ENCODE data around the gene DOC2A. TPM values are rescaled to one million over a fixed set of nuclear protein-coding genes. Genes with fewer than 3 reads are reported as not detected.

DOC2A gene
- total and polyA plus RNA-seq, 2 experiments from 2014 or later: 9.8 to 10.0 TPM

DNA sequence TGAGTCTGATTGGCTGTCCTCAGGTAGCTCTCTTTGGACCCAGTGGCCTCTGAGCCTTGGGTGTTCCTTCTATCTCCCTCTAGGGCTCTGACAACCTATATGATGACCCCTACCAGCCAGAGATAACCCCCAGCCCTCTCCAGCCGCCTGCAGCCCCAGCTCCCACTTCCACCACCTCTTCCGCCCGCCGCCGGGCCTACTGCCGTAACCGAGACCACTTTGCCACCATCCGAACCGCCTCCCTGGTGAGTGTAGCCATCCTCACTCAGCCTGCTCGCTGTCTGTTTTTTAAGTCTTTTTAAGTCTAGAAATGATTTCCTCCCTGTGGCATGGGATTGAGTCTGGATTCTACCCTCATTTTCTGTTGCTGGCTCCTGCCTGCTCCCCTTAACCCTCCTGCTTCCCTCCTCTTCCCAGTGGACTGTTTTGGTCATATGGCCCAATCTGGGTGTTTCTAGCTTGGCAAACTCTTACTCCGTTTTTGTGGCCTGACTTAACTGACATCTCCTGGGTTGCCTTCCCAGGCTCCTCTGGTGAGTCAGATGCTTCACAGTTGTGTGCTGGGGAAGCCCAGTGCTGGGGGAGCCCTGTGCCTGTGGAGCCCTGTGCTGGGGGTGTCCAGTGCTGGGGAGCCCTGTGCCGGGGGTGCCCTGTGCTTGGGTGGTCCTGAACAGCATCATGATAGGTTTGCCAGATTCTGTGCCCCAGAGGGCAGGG is 27.2 kb downstream of the DOC2A start (continued):
- TF ChIP-seq, protein P1, sequence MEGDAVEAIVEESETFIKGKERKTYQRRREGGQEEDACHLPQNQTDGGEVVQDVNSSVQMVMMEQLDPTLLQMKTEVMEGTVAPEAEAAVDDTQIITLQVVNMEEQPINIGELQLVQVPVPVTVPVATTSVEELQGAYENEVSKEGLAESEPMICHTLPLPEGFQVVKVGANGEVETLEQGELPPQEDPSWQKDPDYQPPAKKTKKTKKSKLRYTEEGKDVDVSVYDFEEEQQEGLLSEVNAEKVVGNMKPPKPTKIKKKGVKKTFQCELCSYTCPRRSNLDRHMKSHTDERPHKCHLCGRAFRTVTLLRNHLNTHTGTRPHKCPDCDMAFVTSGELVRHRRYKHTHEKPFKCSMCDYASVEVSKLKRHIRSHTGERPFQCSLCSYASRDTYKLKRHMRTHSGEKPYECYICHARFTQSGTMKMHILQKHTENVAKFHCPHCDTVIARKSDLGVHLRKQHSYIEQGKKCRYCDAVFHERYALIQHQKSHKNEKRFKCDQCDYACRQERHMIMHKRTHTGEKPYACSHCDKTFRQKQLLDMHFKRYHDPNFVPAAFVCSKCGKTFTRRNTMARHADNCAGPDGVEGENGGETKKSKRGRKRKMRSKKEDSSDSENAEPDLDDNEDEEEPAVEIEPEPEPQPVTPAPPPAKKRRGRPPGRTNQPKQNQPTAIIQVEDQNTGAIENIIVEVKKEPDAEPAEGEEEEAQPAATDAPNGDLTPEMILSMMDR (conservative IDR thresholded peaks at IDR 0.05; ENCODE audit: low read depth in 2 of 2): no peak
- TF ChIP-seq EZH2 (IDR thresholded peaks at IDR 0.05; ENCODE audit: low read depth, unreplicated experiment): no peak
- no peak for TF ChIP-seq ZNF331 (CRISPR knock-in tag; IDR thresholded peaks at IDR 0.05; ENCODE audit: low read depth)
- TF ChIP-seq, protein P2, sequence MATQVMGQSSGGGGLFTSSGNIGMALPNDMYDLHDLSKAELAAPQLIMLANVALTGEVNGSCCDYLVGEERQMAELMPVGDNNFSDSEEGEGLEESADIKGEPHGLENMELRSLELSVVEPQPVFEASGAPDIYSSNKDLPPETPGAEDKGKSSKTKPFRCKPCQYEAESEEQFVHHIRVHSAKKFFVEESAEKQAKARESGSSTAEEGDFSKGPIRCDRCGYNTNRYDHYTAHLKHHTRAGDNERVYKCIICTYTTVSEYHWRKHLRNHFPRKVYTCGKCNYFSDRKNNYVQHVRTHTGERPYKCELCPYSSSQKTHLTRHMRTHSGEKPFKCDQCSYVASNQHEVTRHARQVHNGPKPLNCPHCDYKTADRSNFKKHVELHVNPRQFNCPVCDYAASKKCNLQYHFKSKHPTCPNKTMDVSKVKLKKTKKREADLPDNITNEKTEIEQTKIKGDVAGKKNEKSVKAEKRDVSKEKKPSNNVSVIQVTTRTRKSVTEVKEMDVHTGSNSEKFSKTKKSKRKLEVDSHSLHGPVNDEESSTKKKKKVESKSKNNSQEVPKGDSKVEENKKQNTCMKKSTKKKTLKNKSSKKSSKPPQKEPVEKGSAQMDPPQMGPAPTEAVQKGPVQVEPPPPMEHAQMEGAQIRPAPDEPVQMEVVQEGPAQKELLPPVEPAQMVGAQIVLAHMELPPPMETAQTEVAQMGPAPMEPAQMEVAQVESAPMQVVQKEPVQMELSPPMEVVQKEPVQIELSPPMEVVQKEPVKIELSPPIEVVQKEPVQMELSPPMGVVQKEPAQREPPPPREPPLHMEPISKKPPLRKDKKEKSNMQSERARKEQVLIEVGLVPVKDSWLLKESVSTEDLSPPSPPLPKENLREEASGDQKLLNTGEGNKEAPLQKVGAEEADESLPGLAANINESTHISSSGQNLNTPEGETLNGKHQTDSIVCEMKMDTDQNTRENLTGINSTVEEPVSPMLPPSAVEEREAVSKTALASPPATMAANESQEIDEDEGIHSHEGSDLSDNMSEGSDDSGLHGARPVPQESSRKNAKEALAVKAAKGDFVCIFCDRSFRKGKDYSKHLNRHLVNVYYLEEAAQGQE (IDR thresholded peaks at IDR 0.05; ENCODE audit: unreplicated experiment): no peak
- no peak for TF ChIP-seq NANOG (IDR thresholded peaks at IDR 0.05; ENCODE audit: borderline replicate concordance)

DNA sequence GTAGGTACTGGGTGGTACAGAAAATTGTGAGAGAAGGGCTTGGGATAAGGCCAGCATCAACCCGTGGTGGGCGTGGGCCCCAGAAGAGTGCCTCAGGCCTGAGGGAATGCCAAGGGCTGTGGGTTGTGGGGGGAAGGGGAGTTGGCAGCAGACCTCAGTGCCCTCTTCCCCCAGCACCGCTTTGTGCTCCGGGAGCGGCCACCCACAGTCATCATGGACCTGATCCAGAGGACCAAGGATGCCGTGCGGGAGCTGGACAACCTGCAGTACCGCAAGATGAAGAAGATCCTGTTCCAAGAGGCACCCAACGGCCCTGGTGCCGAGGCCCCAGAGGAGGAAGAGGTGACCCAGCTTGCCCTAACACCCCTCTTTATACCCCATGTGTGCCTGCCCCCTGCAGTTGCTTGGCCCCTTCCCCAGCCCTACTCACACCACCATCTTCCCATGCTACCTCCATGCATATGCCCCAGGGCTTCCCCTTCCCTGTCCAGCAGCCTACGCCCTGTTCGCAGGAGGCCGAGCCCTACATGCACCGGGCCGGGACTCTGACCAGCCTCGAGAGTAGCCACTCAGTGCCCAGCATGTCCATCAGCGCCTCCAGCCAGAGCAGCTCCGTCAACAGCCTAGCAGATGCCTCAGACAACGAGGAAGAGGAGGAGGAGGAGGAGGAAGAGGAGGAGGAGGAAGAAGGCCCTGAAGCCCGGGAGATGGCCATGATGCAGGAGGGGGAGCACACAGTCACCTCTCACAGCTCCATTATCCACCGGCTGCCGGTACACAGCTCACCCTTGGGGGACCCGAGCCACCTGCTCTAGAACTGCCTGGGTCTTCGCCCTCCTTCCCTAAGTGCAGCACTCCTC is 28.0 kb downstream of the DOC2A start:
- no peaks in the 10 kb centered on the region; the same call in 1 of the 2 replicates for H4K20me1 ChIP-seq (replicated peaks; ENCODE audit: insufficient read depth)
- H3K27ac Mint-ChIP-seq: no peak overlapping the region
- TF ChIP-seq NANOG (IDR thresholded peaks at IDR 0.05; ENCODE audit: borderline replicate concordance) (no peak), POLR2AphosphoS5 (IDR thresholded peaks at IDR 0.05; ENCODE audit: low read depth) (no peak)
- TF ChIP-seq, protein P3, sequence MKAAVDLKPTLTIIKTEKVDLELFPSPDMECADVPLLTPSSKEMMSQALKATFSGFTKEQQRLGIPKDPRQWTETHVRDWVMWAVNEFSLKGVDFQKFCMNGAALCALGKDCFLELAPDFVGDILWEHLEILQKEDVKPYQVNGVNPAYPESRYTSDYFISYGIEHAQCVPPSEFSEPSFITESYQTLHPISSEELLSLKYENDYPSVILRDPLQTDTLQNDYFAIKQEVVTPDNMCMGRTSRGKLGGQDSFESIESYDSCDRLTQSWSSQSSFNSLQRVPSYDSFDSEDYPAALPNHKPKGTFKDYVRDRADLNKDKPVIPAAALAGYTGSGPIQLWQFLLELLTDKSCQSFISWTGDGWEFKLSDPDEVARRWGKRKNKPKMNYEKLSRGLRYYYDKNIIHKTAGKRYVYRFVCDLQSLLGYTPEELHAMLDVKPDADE (IDR thresholded peaks at IDR 0.05): no peak
- TF ChIP-seq, protein P1 (conservative IDR thresholded peaks at IDR 0.05; ENCODE audit: low read depth in 2 of 2): no peak

More for the DNA sequence above, 28.0 kb downstream of the DOC2A start:
- H3K4me3 ChIP-seq: no peak overlapping the region
- ATAC-seq: no peak
- no peak overlapping the region for H2AFZ ChIP-seq
- H3K4me2 ChIP-seq: no peak overlapping the region
- H3K36me3 ChIP-seq (ENCODE audit: insufficient read depth): peaks cover 29% of the 10 kb centered on the region
- no peaks in the 10 kb centered on the region for H3K4me1 ChIP-seq (ENCODE audit: insufficient read depth)
- H3K27me3 ChIP-seq (ENCODE audit: insufficient read depth): no peaks in the 10 kb centered on the region
- no peaks in the 10 kb centered on the region for H3K9me2 ChIP-seq (ENCODE audit: insufficient read depth)
- H3F3A ChIP-seq (replicated peaks; ENCODE audit: low read depth): no peaks in the 10 kb centered on the region
- no peak overlapping the region for H3K27ac ChIP-seq (ENCODE audit: low read depth)
- H3K4me3 Mint-ChIP-seq: no peak overlapping the region
- no peaks in the 10 kb centered on the region; the same call in 2 of the 3 replicates for H3K4me1 Mint-ChIP-seq
- H3K36me3 Mint-ChIP-seq (ENCODE audit: low read depth): peaks cover 66% of the 10 kb centered on the region
- H3K79me2 ChIP-seq (replicated peaks; ENCODE audit: insufficient read depth): no peaks in the 10 kb centered on the region; the same call in 1 of the 2 replicates
- no peaks in the 10 kb centered on the region; the same call in 2 of the 3 replicates for H3K9me3 Mint-ChIP-seq
- no peak for DNase-seq (ENCODE audit: low spot score)
- peaks cover 5% of the 10 kb centered on the region for H3K27me3 Mint-ChIP-seq (ENCODE audit: insufficient read depth, low read depth, poor library complexity)

Data from GM23338 (cell line).